GM12878 (cell line): ENCODE measurements around the gene CCR8.

ENCODE experiments used
- IKZF1 ChIP-seq: fragments of 450-650 bp; conservative IDR thresholded peaks from 2 replicates; pipeline ENCODE4 v1.6.1; 2017; ENCODE audit warnings: antibody characterized with exemption, mild to moderate bottlenecking
- JUND ChIP-seq: IDR thresholded peaks from 2 replicates; pipeline ENCODE4 v1.6.1; 2012; ENCODE audit warnings: low read depth, mild to moderate bottlenecking, low read length, improper control_type of control experiment, moderate library complexity
- MAX ChIP-seq: IDR thresholded peaks from 2 replicates; pipeline ENCODE4 v1.6.1; 2012; ENCODE audit warnings: low read depth, low read length, improper control_type of control experiment
- NFYB ChIP-seq: IDR thresholded peaks from 2 replicates; pipeline ENCODE4 v1.6.1; 2011; ENCODE audit warnings: low read depth, mild to moderate bottlenecking, low read length, improper control_type of control experiment, moderate library complexity; ENCODE audit not compliant: insufficient read depth
- POLR2AphosphoS5 ChIP-seq: IDR thresholded peaks from 2 replicates; pipeline ENCODE4 v1.6.1; 2011; ENCODE audit warnings: mild to moderate bottlenecking, low read length, inconsistent platforms
- SIN3A ChIP-seq: IDR thresholded peaks from 2 replicates; pipeline ENCODE4 v1.6.1; 2012; ENCODE audit warnings: low read depth, low read length, improper control_type of control experiment
- ZBTB11 ChIP-seq: fragments of 450-650 bp; formaldehyde crosslinking; IDR thresholded peaks from 2 replicates; pipeline ENCODE4 v1.5.0; 2022; ENCODE audit warnings: mild to moderate bottlenecking, missing genetic modification characterization
- ZSCAN29 ChIP-seq: fragments of 450-650 bp; IDR thresholded peaks from 2 replicates; pipeline ENCODE4 v1.6.1; 2017; ENCODE audit warnings: mild to moderate bottlenecking, moderate library complexity

GRCh38 chr3:39343760-39344159, 14.3 kb downstream of the CCR8 start:
- TF ChIP-seq IKZF1 = no peak
- no peak for TF ChIP-seq ZBTB11 (CRISPR knock-in tag)
- no peak for TF ChIP-seq SIN3A
- no peak for TF ChIP-seq MAX
- TF ChIP-seq ZSCAN29 = no peak
- TF ChIP-seq JUND = no peak
- no peak for TF ChIP-seq NFYB
- no peak for TF ChIP-seq POLR2AphosphoS5
